ENCODE results near the gene C10orf53.

DNA sequence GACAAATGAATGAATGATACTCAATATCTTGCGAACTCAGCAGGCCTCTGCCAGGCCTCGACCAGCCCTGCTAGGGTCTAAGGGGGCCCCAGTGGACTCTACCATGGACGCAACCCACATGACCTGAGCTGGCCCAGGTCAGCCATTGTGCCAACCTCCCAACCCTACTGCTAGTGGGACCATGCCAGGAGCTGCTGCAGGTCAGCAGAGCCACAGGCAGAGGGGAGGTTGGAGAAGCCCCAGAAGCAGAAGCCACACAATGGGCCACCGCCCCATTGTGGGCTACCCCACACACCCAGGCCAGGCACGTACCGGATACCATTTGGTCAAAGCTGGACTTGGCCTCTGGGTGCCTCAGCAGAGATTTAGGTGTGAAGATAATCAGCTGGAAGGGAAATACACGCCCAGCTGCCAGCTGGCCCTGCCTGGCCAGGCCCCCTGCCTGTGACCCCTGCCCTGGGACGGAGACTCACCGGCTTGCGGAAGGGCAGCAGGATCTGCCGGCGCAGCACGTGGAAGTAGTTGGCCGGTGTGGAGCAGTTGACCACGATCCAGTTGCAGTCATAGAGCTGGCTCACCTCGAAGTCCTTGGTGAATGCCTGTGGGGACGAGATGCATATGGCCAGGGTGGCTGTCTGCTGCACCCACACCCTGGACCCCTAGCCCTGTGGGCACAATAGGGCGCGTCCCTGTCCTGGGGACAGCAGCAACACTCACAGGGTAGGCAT is 58.2 kb downstream of the C10orf53 start:
- TF ChIP-seq CTCF (IDR thresholded peaks at IDR 0.05) (no peak), EZH2 (IDR thresholded peaks at IDR 0.05) (no peak), EZH2phosphoT487 (IDR thresholded peaks at IDR 0.05) (no peak)
